Ascending aorta (tissue), 2 donors: Measurements from ENCODE around the gene ACOT11. TPM values are rescaled to one million over a fixed set of nuclear protein-coding genes. Genes with fewer than 3 reads are reported as not detected.

ENCODE experiments used
- DNase-seq, 2 donors: peaks; one replicate each; pipeline ENCODE4 v3.0.0-alpha.2; 2019; ENCODE audit warnings: low spot score in 2 of 2
- H3K27ac ChIP-seq, 2 donors: fragments of 200-600 bp; sonication (generic); one replicate each; pipeline ENCODE4 v1.5.1; 2016 to 2017; ENCODE audit warnings: mild to moderate bottlenecking in 1 of 2
- H3K27me3 ChIP-seq: fragments of 200-600 bp; sonication (generic); one replicate; pipeline ENCODE4 v1.5.1; 2017
- H3K36me3 ChIP-seq, 2 donors: fragments of 200-600 bp; sonication (generic); one replicate each; pipeline ENCODE4 v1.5.1; 2016
- H3K4me1 ChIP-seq, 2 donors: fragments of 200-600 bp; sonication (generic); one replicate each; pipeline ENCODE4 v1.5.1; 2016 to 2017; ENCODE audit warnings: mild to moderate bottlenecking in 1 of 2
- H3K4me3 ChIP-seq, 2 donors: fragments of 200-600 bp; sonication (generic); one replicate each; pipeline ENCODE4 v1.5.1; 2016 to 2017; ENCODE audit warnings: mild to moderate bottlenecking in 1 of 2
- H3K9me3 ChIP-seq, 2 donors: fragments of 200-600 bp; sonication (generic); one replicate each; pipeline ENCODE4 v1.5.1; 2016
- intact Hi-C: fragments of 100-400 bp; cut with DNase I; formaldehyde crosslinking; loops from one replicate; pipeline ENCODE4 v1.15.1; 2023
- total RNA-seq: library from RNA; depleted of rRNA; stranded (reverse); fragments of >200 nt; gene quantifications from one replicate; pipeline ENCODE4 v1.1.0, GENCODE V29; 2016
- TF ChIP-seq, protein P1 (sequence below), 3 experiments: fragments of 200-600 bp in 2 of 3; fragments of 450-650 bp in 1 of 3; sonication (generic) in 2 of 3; IDR thresholded peaks; one replicate each; pipeline ENCODE4 v1.5.1; 2016 to 2019; ENCODE audit warnings: antibody characterized with exemption in 3 of 3, mild to moderate bottlenecking in 1 of 3, moderate library complexity in 1 of 3

Gene ACOT11
- total RNA-seq, 1 donor from 2014 or later = 30.4 TPM

DNA sequence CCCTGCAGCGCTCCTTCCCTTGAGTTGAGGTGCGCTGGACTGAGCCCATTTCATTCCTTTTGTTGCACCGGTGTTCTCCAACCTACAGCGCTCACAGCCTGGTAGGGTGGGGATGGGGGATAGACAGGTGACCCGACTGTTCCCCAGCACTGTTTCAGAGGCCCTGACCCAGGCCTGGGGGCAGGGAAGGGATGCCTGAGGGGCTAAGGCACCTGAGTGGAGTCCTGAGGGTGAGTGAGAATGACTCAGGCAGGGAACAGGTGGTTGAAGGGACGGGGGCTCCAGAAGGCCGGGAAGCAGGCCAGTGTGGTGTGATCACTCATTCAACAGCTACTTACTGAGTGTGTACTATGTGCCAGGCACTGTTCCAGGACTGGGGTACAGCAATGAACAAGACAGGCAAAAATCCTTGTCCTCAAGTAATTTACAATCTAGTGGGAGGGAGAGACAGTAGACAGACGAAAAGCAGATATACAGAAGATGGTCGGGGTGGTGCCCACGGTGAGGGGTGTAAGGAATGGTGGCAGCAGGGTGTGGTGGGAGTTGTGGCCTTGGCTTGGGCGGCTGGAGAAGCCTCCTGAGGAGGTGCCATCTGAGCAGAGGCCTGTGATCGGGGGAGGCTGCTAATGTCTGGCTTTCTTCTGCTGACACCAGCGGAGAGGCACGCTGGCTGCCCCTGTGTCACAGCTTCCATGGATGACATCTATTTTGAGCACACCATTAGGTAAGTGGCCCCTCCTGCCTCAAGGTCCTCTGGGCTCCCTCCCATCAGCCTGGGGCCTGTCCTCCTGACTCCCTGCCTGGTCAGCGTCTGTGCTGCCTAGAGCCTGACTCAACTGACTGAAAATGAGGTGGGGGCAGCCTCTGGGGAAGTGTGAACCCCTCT is 37.4 kb downstream of the ACOT11 start:
- DNase-seq = no peak
- no peak overlapping the region for H3K27ac ChIP-seq
- no peak overlapping the region for H3K4me3 ChIP-seq
- H3K27me3 ChIP-seq = no peaks in the 10 kb centered on the region
- peaks cover 0 to 22% of the 10 kb centered on the region in 2 donors for H3K4me1 ChIP-seq
- intact Hi-C loops = loop anchor here (10.0 kb wide), 1 partner anchor 179 kb away; the partner anchor contains the start of gene PARS2
- peaks cover 0 to 4% of the 10 kb centered on the region in 2 donors for H3K36me3 ChIP-seq
- TF ChIP-seq, protein P1, sequence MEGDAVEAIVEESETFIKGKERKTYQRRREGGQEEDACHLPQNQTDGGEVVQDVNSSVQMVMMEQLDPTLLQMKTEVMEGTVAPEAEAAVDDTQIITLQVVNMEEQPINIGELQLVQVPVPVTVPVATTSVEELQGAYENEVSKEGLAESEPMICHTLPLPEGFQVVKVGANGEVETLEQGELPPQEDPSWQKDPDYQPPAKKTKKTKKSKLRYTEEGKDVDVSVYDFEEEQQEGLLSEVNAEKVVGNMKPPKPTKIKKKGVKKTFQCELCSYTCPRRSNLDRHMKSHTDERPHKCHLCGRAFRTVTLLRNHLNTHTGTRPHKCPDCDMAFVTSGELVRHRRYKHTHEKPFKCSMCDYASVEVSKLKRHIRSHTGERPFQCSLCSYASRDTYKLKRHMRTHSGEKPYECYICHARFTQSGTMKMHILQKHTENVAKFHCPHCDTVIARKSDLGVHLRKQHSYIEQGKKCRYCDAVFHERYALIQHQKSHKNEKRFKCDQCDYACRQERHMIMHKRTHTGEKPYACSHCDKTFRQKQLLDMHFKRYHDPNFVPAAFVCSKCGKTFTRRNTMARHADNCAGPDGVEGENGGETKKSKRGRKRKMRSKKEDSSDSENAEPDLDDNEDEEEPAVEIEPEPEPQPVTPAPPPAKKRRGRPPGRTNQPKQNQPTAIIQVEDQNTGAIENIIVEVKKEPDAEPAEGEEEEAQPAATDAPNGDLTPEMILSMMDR (IDR thresholded peaks at IDR 0.05) = no peak
- no peaks in the 10 kb centered on the region for H3K9me3 ChIP-seq

DNA sequence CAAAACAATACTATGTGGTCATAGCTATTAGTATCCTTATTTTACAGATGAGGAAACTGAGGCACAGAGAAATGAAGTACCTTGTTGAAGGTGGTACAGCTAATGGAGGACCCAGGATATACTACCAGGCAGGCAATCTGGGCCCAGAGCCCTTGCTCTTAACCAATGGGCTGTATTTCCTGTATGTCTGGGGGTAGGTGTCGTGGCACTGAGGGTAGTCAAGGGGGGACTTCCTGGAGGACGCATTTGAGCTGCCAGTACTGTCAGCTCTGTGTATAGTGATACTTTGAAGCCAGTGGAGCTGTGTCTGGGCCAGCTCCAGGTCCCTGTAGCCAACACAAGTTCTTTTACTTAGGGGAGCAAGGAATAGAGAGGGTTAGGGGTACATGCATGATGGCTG is 40.3 kb downstream of the ACOT11 start:
- DNase-seq = no peak
- no peaks in the 10 kb centered on the region for H3K27me3 ChIP-seq
- no peak overlapping the region for H3K27ac ChIP-seq
- intact Hi-C loops = loop anchor here (10.0 kb wide), 1 partner anchor 176 kb away; the partner anchor contains the start of gene PARS2
- no peak overlapping the region for H3K4me3 ChIP-seq
- no peaks in the 10 kb centered on the region for H3K9me3 ChIP-seq
- H3K36me3 ChIP-seq = peaks cover 0 to 9% of the 10 kb centered on the region in 2 donors
- no peaks in the 10 kb centered on the region for H3K4me1 ChIP-seq
- TF ChIP-seq, protein P1 (IDR thresholded peaks at IDR 0.05) = no peak

DNA sequence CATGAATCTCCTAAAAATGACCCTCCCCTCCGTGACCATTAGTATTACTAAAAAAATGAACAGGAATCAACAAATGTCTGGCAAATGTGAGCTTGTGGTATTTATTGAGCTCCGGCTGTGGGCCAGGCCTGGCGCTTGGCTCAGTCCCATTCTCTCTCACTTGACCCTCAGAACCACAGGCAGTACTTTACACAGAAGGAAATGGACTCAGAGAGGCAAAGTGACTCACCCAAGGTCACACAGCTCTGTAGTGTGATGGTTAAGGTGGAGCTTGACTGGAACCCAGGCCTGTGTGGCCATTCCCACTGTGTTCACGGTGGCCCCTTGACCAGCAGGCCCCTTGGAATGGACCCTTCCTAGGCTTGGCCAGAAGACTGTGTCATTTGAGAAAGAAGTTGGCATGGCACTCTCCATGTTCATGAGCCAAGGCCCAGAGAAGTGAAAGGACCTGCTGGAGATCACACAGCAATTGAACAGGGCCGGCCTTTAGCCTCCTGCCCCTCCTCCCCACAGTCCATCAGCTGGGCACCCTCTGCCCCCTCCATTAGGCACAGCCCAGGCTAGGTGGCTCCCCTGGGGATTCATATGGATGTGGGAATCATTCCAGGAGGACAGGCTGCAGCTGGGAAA is 43.2 kb downstream of the ACOT11 start:
- no peaks in the 10 kb centered on the region for H3K4me1 ChIP-seq
- no peaks in the 10 kb centered on the region for H3K9me3 ChIP-seq
- intact Hi-C loops = no loop called here
- TF ChIP-seq, protein P1 (IDR thresholded peaks at IDR 0.05) = no peak
- H3K4me3 ChIP-seq = no peak overlapping the region
- DNase-seq = no peak
- no peak overlapping the region for H3K27ac ChIP-seq
- H3K27me3 ChIP-seq = no peaks in the 10 kb centered on the region
- H3K36me3 ChIP-seq = peaks cover 11 to 33% of the 10 kb centered on the region in 2 donors

DNA sequence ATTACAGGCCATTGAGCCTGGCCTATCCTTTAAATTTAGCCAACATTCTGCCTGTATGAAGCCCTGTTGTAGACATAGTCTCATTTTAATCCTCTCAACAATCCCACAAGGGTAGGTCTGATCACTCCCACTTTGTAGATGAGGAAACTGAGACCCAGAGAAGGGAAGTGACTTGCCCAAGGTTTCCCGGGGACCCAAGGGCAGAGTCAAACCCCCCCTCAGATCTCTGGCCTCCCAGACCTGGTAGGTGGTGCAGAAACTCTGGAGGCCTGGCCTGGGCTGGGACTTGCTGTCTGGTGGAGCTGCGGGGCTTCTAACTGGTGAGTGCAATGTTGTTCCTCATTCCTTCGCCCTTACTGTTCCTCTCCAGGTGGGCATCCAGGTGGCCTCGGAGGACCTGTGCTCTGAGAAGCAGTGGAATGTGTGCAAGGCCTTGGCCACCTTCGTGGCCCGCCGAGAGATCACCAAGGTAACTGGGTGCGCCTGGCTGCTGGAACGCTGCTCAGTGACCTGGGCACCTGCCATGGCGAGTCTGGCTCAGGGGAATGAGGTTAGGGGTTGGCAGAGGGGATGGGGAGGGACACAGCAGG is 45.6 kb downstream of the ACOT11 start:
- Histone ChIP-seq H3K27me3 (no peaks in the 10 kb centered on the region), H3K27ac (no peak overlapping the region), H3K36me3 (peaks cover 18 to 52% of the 10 kb centered on the region in 2 donors), H3K4me1 (no peaks in the 10 kb centered on the region), H3K9me3 (no peaks in the 10 kb centered on the region), H3K4me3 (no peak overlapping the region)
- DNase-seq = no peak
- intact Hi-C loops = no loop called here
- TF ChIP-seq, protein P1 (IDR thresholded peaks at IDR 0.05) = no peak

- Histone ChIP-seq H3K27ac (no peak overlapping the region), H3K36me3 (peaks cover 18 to 55% of the 10 kb centered on the region in 2 donors)
These were observed 46.4 kb downstream of the ACOT11 start for GRCh38 chr1:54594463-54594862.

More at GRCh38 chr1:54594463-54594862, 46.4 kb downstream of the ACOT11 start:
- DNase-seq = no peak
- Histone ChIP-seq H3K4me3 (no peak overlapping the region), H3K27me3 (no peaks in the 10 kb centered on the region), H3K9me3 (no peaks in the 10 kb centered on the region), H3K4me1 (no peaks in the 10 kb centered on the region)
- TF ChIP-seq, protein P1 (IDR thresholded peaks at IDR 0.05) = no peak
- intact Hi-C loops = no loop called here
